HG02943 (cell line): ENCODE results near the gene USP7.
"Not testable (repeated sequence)": the region's sequence is repeated elsewhere in the genome, so short reads cannot be mapped to it uniquely, and the experiment has no call there.

Experiments used
- ATAC-seq: cut with Tn5 transposase; IDR thresholded peaks from one replicate; pipeline ENCODE4 v1.9.1; 2021; ENCODE audit warnings: mild to moderate bottlenecking, low read depth, moderate library complexity; ENCODE audit not compliant: unreplicated experiment

USP7 gene

DNA sequence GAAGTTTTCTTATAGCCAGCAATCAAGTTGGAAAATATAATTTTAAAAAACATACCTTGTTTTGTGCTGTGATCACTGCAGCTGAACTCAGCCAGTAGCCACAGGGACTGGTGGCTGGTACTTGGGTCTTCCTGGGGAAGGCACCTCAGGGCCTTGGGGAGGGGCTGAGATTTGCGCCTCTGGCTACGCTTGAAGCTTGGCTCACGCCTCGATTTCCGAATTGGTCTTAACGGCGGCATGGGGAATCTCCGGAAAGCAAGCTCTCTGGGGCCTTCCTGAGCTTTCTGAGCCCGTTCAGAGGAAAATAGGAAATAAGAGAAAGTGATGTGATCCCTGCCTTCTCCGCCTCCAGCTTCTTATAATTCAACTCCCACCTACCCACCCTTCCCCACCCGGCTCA is 11.3 kb upstream of the USP7 start:
- ATAC-seq: no peak

GRCh38 chr16:8972843-8973586 is 9.3 kb upstream of the USP7 start:
- ATAC-seq: no peak

DNA sequence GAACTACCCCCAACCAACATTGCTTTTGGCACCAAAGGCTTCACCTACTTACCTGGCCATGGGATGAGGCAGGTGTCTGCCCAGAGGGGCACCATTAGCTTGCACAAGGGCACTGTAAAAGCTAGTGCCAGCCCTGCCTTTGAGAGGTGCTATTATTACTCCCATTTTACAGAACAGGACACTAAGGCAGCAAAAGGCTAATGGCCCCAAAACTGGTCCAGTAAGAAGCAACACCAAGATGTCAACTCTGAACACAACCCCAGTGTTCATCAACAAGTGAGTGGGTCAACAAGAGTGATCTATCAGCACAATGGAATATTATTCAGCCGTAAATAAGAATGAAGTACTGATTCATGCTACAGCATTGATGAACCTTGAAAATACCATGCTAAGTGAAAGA is 7.7 kb upstream of the USP7 start:
- no peak for ATAC-seq

GRCh38 chr16:8969202-8969897 is 5.6 kb upstream of the USP7 start:
- not testable (repeated sequence) for ATAC-seq

DNA sequence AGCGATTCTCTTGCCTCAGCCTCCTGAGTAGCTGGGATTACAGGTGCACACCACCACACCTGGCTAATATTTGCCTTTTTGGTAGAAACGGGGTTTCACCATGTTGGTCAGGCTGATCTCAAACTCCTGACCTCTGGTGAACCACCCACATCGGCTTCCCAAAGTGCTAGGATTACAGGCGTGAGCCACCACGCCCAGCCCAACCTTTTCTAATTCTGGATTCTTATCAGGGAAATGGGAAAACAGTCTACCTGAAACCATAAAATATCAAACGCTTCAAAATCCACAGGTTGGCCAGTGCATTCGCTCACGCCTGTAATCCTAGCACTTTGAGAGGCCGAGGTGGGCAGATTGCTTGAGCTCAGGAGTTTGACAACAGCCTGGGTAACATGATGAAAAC is 4.3 kb upstream of the USP7 start:
- not testable (repeated sequence) for ATAC-seq

GRCh38 chr16:8967132-8967821 is 3.6 kb upstream of the USP7 start:
- no peak for ATAC-seq

- no peak for ATAC-seq
These were observed 3.1 kb upstream of the USP7 start for GRCh38 chr16:8966817-8967131.

DNA sequence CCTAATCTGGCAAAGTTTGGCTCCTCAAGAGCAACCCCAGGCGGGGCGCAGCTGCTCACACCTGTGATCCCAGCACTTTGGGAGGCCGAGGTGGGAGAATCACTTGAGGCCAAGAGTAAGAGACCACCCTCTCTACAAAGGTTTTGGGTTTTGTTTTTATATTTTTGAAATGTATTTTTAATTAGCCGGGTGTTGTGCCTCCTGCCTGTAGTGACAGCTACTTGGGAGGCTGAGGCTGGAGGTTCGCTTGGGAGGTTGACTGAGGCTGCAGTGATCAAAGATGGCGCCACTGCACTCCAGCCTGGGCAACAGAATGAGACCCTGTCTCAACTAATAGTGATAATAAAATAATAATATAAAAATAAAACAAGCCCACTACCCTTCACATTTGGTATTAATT is 756 bp upstream of the USP7 start:
- ATAC-seq: no peak

DNA sequence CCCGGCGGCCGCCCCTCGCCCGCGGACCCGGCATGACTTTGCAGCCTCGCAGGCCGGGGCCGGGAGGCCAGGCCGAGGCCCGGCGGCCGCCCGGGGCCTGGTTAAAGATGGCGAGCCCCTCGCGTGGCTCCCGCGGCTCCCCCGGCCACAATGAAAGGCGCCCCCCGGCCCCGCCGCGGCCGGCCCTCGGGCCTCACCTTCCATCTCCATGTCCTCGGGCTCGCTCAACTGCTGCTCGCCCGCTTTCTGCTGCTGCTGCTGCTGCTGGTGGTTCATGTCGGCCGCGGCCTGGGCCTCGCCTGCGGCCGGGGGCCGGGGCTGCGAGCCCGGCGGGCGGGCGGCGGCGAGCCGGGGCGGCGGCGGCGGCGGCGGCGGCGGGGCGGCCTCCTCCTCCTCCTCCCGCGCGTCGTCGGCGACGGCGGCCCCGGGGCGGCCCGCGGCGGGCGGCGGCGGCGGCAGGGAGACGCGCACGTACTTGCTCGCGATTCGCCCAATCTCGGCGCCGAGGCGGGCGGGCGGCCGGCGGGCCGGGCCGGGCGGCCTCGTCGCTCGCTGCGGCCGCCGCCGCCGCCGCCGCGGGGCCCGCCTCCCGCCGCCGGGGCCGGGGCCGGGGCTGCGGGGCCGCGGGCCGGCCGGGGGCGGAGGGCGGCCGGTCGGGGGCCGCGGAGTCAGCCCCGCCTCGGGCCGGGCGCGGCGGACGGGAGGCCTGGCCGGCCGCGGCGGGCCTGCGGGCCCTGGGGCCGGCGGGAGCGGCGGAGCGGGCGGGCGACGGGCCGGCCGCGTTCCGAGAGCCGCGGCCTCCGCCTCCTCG is 491 bp downstream of the USP7 start:
- no peak for ATAC-seq

DNA sequence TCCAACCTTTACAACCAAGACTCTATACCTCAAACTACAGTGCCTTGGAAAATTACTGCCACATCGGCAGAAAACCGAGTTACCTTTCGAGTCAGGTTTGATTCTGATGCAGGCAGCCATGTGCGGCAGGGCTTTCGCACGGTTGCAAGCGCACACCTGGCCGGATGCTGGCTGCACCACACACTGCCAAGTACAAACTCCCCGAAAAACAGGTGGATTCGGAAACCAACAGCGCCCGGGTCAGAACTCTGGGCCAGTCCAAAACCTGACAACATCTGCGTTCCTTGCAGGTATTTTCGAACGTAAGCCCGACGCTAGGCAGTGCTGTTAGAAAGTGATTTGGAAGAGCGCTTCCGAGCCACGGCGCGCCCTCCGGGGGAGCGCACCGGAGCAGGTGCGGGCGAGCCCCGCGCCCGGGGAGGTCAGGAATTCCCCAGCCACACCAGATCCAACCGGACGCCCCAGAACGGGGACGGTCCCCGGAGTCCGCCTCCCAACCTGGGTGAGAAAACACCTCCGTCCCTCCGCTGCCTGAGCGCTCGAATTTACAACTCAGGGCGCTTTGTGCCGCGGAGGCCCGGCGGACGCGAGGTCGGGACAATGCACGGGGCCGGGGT is 1.2 kb downstream of the USP7 start:
- no peak for ATAC-seq

- ATAC-seq: no peak
These were observed 1.8 kb downstream of the USP7 start for GRCh38 chr16:8961811-8962390.

- ATAC-seq: no peak
These were observed 3.0 kb downstream of the USP7 start for GRCh38 chr16:8960788-8961109.

- no peak for ATAC-seq
These were observed 3.6 kb downstream of the USP7 start for GRCh38 chr16:8959921-8960787.

GRCh38 chr16:8958344-8959167 is 5.2 kb downstream of the USP7 start:
- no peak for ATAC-seq

DNA sequence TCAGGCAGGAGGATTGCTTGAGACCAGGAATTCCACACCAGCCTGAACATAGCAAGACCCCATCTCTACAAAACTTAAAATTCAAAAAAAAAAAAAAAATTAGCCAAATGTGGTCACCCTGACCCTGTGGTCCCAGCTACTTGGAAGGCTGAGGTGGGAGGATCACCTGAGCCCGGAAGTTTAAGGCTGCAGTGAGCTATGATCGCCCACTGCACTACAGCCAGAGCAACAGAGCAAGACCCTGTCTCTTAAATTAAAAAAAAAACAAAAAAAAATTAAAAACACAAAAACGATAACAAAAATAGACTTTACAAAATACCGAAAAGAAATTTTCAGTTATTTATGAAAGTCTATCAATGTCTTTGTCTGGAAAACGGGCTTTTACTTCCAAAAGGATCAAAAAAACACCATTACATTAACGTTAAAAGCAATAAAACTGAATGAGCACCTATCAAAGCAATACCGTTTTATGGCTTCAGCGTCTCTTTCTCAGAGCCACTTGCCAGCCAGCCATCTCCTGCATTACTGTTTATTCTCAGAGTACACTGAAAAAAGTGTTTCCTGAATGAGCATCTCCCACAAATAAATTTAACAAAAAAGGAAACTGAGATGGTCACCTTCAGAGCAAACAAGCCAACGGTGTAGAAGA is 6.1 kb downstream of the USP7 start:
- ATAC-seq: no peak

GRCh38 chr16:8957063-8957397 is 6.7 kb downstream of the USP7 start:
- no peak for ATAC-seq

DNA sequence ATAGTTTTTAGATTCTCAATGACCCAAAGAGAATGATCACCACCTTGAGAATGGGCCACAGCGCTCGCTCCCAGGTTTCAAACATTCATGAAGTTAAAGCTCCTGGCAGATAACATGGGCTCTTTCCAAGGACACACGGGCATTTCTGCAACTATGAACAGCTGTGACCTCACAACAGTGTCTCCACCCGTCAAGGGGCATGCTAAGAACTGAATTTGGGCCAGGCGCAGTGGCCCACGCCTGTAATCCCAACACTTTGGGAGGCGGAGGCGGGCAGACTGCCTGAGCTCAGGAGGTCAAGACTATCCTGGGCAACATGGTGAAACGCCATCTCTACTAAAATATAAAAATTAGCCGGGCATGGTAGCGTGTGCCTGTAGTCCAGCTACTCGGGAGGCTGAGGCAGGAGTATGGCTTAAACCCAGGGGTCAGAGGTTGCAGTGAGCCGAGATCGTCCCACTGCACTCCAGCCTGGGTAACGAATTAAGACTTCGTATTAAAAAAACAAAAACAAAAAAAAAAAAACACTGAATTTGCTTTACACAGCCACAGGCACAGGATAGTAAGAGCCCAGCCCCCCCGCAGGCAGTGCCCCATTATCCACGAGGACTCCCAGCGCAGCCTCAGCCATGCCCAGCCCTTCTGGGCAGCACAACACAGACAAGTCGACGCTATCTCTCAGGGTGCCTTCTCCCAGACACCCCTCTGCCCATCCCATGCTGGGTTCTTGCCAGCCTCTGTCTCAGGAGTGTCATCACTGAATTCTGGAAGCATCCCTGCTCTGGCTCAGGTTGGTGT is 7.2 kb downstream of the USP7 start:
- ATAC-seq: no peak
